Stimulated activated CD8-positive, alpha-beta memory T cell treated with anti-CD3 and anti-CD28 coated beads, Interleukin-2, amount 100 ng/mL, for 1 hour (primary cell): ENCODE data around the gene OR51B4.
"Not testable (repeated sequence)": the region's sequence is repeated elsewhere in the genome, so short reads cannot be mapped to it uniquely, and the experiment has no call there.

Experiments used
- DNase-seq, 2 donors: peaks; one replicate each; pipeline ENCODE4 v3.0.0-alpha.2; 2020; ENCODE audit warnings: low read depth in 2 of 2

OR51B4 gene

DNA sequence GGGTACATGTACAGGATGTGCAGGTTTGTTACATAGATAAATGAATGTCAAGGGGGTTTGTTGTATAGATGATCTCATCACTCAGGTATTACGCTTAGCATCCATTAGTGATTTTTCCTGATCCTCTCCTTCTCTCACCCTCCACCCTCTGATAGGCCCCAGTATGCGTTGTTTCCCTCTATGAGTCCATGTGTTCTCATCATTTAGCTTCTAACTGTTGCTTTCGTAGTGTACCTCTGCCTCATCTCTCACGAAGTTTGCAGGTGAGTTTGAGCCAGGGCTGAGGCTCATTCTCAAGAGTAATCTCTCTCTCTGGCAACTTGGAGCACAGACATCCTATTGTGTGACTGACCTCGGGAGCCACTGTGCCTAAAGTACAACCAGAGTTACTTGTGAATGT is 27.4 kb downstream of the OR51B4 start:
- DNase-seq: no peak

- DNase-seq: no peak
Measured at GRCh38 chr11:5272395-5273017, 29.2 kb downstream of the OR51B4 start.

- DNase-seq: no peak
Measured at GRCh38 chr11:5269715-5270147, 32.0 kb downstream of the OR51B4 start, which contains the start of gene HBE1. Gene HBE1 (minus strand): TSS chr11:5269945. CDS start chr11:5269890, 55 bp downstream.

DNA sequence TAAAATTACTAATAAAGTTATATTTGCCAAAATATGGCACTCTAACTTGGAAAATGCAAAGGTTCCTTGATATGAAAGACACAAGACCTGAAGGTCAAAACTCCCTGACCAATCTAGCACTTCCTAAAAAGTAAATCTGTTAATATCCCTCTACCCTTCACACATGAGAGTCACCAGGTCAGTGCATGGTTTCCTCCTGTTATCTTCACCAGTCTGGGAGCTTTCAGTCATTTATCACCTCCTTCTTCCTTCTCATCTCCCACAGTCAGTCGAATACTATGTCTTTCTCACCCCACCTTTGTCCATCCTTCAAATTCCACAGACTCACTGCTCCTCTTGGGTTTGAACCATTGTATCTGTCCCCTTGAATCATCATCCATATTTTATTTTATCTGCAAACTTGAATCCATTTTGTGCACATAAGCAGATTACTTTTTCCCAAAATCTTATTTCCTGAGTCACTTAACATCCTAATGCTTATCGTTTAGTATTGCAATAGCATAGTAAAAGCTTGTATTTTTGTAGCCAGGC is 34.6 kb downstream of the OR51B4 start:
- no peak for DNase-seq

- no peak for DNase-seq
Measured at GRCh38 chr11:5266609-5267008, 35.1 kb downstream of the OR51B4 start.

DNA sequence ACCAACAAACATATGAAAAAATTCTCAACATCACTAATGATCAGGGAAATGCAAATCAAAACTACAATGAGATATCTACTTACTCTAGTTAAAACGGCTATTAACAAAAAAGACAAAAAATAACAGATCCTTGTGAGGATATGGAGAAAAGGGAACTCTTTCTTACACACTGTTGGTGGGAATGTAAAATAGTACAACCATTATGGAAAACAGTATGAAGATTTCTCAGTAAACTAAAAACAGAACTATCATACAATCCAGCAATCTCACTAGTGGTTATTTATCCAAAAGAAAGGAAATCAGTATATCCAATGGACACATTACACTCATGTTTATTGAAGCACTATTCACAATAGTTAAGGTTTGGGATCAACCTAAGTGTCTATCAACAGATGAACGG is 35.9 kb downstream of the OR51B4 start:
- no peak for DNase-seq

DNA sequence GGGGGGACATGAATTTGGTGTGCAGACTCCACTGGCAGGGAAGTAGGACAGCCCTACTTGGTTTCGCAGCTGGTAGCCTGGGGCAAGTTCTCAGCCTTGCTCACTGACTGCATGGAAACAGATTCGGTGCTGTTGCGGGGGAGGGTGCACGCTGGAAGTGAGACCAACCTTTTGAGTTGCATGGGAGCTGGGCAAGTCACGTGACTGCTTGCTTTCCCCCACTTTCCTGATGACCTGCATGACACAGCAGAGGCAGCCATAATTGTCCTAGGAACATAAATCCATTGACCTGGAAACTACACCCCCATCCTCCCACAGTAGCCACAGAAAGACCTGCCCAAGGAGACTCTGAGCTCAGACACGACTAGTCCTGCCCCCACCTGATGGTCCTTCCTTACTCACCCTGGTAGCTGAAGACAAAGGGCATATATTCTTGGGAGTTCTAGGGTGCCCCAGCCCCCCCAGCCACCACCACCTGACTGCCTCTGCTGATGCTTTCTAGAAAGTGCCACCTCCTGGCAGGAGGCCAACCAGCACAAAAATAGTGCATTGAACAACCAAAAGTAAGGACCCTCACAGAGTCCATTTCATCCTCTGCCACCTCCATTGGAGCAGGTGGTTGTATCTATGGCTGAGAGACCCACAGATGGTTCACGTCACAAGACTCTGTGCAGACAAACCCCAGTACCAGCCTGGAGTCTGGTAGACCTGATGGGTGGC is 43.0 kb downstream of the OR51B4 start:
- no peak for DNase-seq

- DNase-seq: no peak
Measured at GRCh38 chr11:5257296-5257695, 44.5 kb downstream of the OR51B4 start.

GRCh38 chr11:5254646-5255413 is 46.9 kb downstream of the OR51B4 start, which contains the start of gene HBG2:
Gene HBG2 (minus strand): TSS chr11:5254781. CDS start chr11:5254728, 53 bp downstream.
- DNase-seq: not testable (repeated sequence)

DNA sequence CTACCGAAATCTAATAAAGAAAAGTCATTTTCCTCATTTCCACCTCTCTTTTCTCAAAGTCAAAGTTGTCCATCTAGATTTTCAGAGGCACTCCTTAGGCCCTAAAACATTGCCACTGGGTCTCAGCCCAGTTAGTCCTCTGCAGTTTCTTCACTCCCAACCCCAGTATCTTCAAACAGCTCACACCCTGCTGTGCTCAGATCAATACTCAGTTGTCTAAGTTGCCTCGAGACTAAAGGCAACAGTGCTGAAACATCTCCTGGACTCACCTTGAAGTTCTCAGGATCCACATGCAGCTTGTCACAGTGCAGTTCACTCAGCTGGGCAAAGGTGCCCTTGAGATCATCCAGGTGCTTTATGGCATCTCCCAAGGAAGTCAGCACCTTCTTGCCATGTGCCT is 47.7 kb downstream of the OR51B4 start:
- DNase-seq: not testable (repeated sequence)

GRCh38 chr11:5253440-5253839 is 48.3 kb downstream of the OR51B4 start:
- not testable (repeated sequence) for DNase-seq

- DNase-seq: no peak
Measured at GRCh38 chr11:5252919-5253265, 48.9 kb downstream of the OR51B4 start.

DNA sequence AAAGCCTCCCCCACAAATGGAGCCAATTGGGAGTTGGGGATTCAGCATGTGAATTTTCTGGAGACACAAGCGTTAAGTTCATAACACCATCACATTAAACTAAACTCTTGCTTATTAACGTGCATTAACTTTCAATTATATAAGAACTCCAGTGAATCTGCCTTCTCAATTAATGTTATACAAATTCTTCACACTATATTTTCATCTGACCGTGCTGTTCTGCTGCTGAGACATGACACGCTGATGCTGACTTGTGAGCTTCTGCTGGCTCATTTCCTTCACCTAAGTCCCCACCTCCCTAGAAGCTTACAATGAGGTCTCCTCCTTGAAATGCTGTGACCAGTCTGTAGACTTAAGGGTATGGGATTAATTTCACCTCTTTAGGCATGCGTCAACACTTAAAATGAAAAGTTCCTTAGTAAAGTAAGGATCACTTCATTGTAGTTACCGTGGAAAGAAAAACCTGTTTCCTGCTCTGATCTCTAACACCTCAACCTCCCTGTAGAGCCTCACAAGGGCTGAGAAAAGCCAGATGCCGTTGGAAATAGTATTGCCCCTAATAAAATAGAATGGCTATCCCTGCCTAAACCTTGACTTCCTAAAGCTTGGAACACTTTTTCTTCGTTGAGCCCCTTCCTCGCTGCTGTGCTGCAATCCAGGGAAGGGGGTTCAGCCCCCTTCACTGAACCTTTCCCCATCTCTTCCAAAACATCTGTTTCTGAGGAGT is 49.4 kb downstream of the OR51B4 start:
- DNase-seq: no peak

DNA sequence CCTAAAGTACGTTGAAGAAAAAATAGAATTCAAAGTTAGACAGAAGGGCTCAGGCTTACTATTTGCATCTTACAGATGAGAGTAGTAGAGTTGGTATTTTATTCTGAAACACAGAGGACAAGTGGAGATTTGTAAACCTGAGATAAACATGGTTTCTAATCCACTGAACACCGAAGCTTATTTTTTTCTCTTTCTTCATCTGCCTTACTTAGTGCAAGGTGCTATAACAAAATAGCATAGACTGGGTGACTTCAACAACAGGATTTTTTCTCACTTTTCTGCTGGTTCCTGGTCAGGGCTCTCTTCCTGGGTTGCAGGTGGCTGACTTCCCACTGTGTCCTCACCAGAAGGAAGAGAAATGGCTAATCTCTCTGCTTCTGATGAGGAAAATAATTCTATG is 50.0 kb downstream of the OR51B4 start:
- no peak for DNase-seq
